Measurements from ENCODE around the gene PTCD2. TPM values are rescaled to one million over a fixed set of nuclear protein-coding genes. Genes with fewer than 3 reads are reported as not detected.

PTCD2 gene
- total and polyA plus RNA-seq, 9 of the 15 experiments (the other 6 are each of a cell fraction or from before 2014, with no cell fraction given), result 11.9 to 28.5 (median 18.6) TPM

- intact Hi-C loops (cut with micrococcal nuclease) (no loop called here), in situ Hi-C loops (cut with MboI) (no loop called here)
- Histone ChIP-seq H3K27ac (ENCODE audit: extremely low read depth, low read depth, low read length) (no peak overlapping the region), H3K4me2 (ENCODE audit: insufficient read depth, low read length) (no peak overlapping the region), H3K4me1 (replicated peaks in 1 of 2; ENCODE audit: control insufficient read depth in 2 of 2, insufficient read depth in 2 of 2, low read length in 2 of 2) (no peaks in the 10 kb centered on the region), H3K4me3 (no peak overlapping the region), H3K79me2 (ENCODE audit: control insufficient read depth, insufficient read depth, low read length) (no peaks in the 10 kb centered on the region; the same call in 2 of the 3 replicates), H3K9me1 (ENCODE audit: control insufficient read depth, insufficient read depth, low read length) (no peaks in the 10 kb centered on the region), H3K9ac (ENCODE audit: insufficient read depth in 1 of 2, low read depth in 2 of 2, low read length in 2 of 2) (no peak overlapping the region), H2AFZ (ENCODE audit: low read depth, low read length) (no peak overlapping the region), H3K27me3 (ENCODE audit: control insufficient read depth in 2 of 2, insufficient read depth in 2 of 2, low read length in 2 of 2) (no peaks in the 10 kb centered on the region), H4K20me1 (replicated peaks; ENCODE audit: control insufficient read depth, insufficient read depth, low read length) (no peaks in the 10 kb centered on the region), H3K36me3 (ENCODE audit: control insufficient read depth, insufficient read depth, low read length) (peaks cover 72% of the 10 kb centered on the region), H3K9me3 (replicated peaks; ENCODE audit: control insufficient read depth, insufficient read depth, low read depth, low read length) (no peaks in the 10 kb centered on the region)
- BruUV-seq (replicated peaks), result no TSS peak
- 95% methylated on average over 6 of the region's 6 CpGs for WGBS (ENCODE audit: insufficient coverage, low coverage, missing lambda C conversion rate)
- ChIA-PET POLR2A (interaction anchor here (0.7 kb wide), 1 partner anchor 468 kb away, joined by 3 read pairs; no protein-coding TSS in a partner anchor), CTCF (ENCODE audit: low intra/inter-chr PET ratio) (no interaction called here)
- no peak for DNase-seq (ENCODE audit: extremely low read depth in 1 of 4, low spot score in 3 of 4)
- FAIRE-seq, result no peak
- no peak for ATAC-seq
- TF ChIP-seq KDM5B (IDR thresholded peaks at IDR 0.05; ENCODE audit: insufficient replicate concordance, low read depth, low read length) (no peak), MBD2 (IDR thresholded peaks at IDR 0.05; ENCODE audit: borderline replicate concordance, low read depth) (no peak), RBM34 (IDR thresholded peaks at IDR 0.05; ENCODE audit: borderline replicate concordance, insufficient read depth, low read length) (no peak), SMARCC2 (IDR thresholded peaks at IDR 0.05; ENCODE audit: low read depth) (no peak), CBX1 (IDR thresholded peaks at IDR 0.05; ENCODE audit: low read depth) (no peak), THRAP3 (IDR thresholded peaks at IDR 0.05; ENCODE audit: borderline replicate concordance) (no peak), ZNF76 (CRISPR knock-in tag; IDR thresholded peaks at IDR 0.05; ENCODE audit: borderline replicate concordance) (no peak), U2AF1 (optimal IDR thresholded peaks at IDR 0.05; ENCODE audit: low read depth, low read length) (no peak)
Observed at GRCh38 chr5:72290356-72291133, 29.6 kb upstream of the PTCD2 start.
